ENCODE data around the gene STOX1. TPM values are rescaled to one million over a fixed set of nuclear protein-coding genes. Genes with fewer than 3 reads are reported as not detected.

The STOX1 gene
- total RNA-seq, 1 experiment from 2014 or later = 5.9 TPM

- intact Hi-C loops (cut with micrococcal nuclease) = loop anchor here (5.0 to 10.0 kb wide), 2 partner anchors 164 to 302 kb away; partner anchors contain the start of gene DDX21
- ATAC-seq = no peak
- H3K9me2 ChIP-seq (ENCODE audit: insufficient read depth) = no peaks in the 10 kb centered on the region
- TF ChIP-seq TCF7L2 (IDR thresholded peaks at IDR 0.05; ENCODE audit: borderline replicate concordance, extremely low read depth, insufficient read depth, insufficient read length) = no peak
- no peak for TF ChIP-seq JUND (IDR thresholded peaks at IDR 0.05)
- no peak for TF ChIP-seq POLR2AphosphoS5 (IDR thresholded peaks at IDR 0.05; ENCODE audit: low read depth, low read length)
- no peak for TF ChIP-seq ELF1 (IDR thresholded peaks at IDR 0.05; ENCODE audit: borderline replicate concordance, low read depth)
- no peak for TF ChIP-seq SRF (IDR thresholded peaks at IDR 0.05; ENCODE audit: low read depth)
- TF ChIP-seq POLR2A (IDR thresholded peaks at IDR 0.05; ENCODE audit: borderline replicate concordance, extremely low read depth, insufficient read depth, insufficient read length) = no peak
- TF ChIP-seq, protein P1, sequence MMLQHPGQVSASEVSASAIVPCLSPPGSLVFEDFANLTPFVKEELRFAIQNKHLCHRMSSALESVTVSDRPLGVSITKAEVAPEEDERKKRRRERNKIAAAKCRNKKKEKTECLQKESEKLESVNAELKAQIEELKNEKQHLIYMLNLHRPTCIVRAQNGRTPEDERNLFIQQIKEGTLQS (IDR thresholded peaks at IDR 0.05) = no peak
- no peak for TF ChIP-seq YY1 (IDR thresholded peaks at IDR 0.05; ENCODE audit: extremely low read depth, insufficient replicate concordance, low read depth, low read length)
- TF ChIP-seq RAD21 (IDR thresholded peaks at IDR 0.05; ENCODE audit: low read depth) = no peak
- TF ChIP-seq ZFX (IDR thresholded peaks at IDR 0.05) = no peak
- no peak for TF ChIP-seq EGR1 (IDR thresholded peaks at IDR 0.05; ENCODE audit: low read depth)
- TF ChIP-seq ZNF274 (IDR thresholded peaks at IDR 0.05; ENCODE audit: low read depth, low read length) = no peak
- TF ChIP-seq EZH2phosphoT487 (IDR thresholded peaks at IDR 0.05; ENCODE audit: borderline replicate concordance) = no peak
- TF ChIP-seq SP1 (IDR thresholded peaks at IDR 0.05; ENCODE audit: low read depth) = no peak
- no peak for TF ChIP-seq CEBPB (IDR thresholded peaks at IDR 0.05; ENCODE audit: low read depth)
- TF ChIP-seq SIN3A (IDR thresholded peaks at IDR 0.05; ENCODE audit: low read depth) = no peak
- no peak for TF ChIP-seq CBX3 (IDR thresholded peaks at IDR 0.05; ENCODE audit: low read depth)
- no peaks in the 10 kb centered on the region for H3K4me1 ChIP-seq (ENCODE audit: control insufficient read depth in 1 of 2, insufficient read depth in 2 of 2, low read length in 2 of 2)
- H3K9me3 ChIP-seq (ENCODE audit: control insufficient read depth in 1 of 2, insufficient read depth in 1 of 2, low read depth in 1 of 2, low read length in 2 of 2) = no peaks in the 10 kb centered on the region
- no peak overlapping the region for H3K4me3 ChIP-seq (replicated peaks in 1 of 2; ENCODE audit: low read depth in 1 of 2, low read length in 2 of 2)
- H3K27ac ChIP-seq (ENCODE audit: low read depth, low read length) = no peak overlapping the region
- H3K4me2 ChIP-seq (ENCODE audit: low read length) = no peak overlapping the region
- H3K27me3 ChIP-seq (ENCODE audit: insufficient read depth, low read length) = no peaks in the 10 kb centered on the region
- BruUV-seq (replicated peaks) = no TSS peak
- H2AFZ ChIP-seq (ENCODE audit: low read depth, low read length, poor library complexity, severe bottlenecking) = no peak overlapping the region
- no peaks in the 10 kb centered on the region for H3K79me2 ChIP-seq (ENCODE audit: insufficient read depth, low read length)
- ChIA-PET RAD21 (ENCODE audit: low non-redundant PET in 1 of 2, low total read pairs in 2 of 2, uncharacterized antibody in 2 of 2, unreplicated experiment in 2 of 2) (interaction anchor here in 1 of 2 experiments (0.6 kb wide), 1 partner anchor 251 kb away, joined by 3 read pairs; no protein-coding TSS in a partner anchor), POLR2A (no interaction called here), CTCF (no interaction called here)
- DNase-seq (ENCODE audit: low read depth, low spot score) = no peak
- no peak overlapping the region for H3K9ac ChIP-seq (ENCODE audit: low read length)
- peaks cover 49 to 60% of the 10 kb centered on the region in 2 experiments for H3K36me3 ChIP-seq (ENCODE audit: control insufficient read depth in 1 of 2, insufficient read depth in 2 of 2, low read length in 2 of 2)
- H4K20me1 ChIP-seq (ENCODE audit: insufficient read depth) = no peaks in the 10 kb centered on the region
These were observed 36.9 kb upstream of the STOX1 start for GRCh38 chr10:68790476-68790875.

All from HCT116 (cell line).